IMR-90 (cell line): ENCODE results near the gene FOXP1. TPM values are rescaled to one million over a fixed set of nuclear protein-coding genes. Genes with fewer than 3 reads are reported as not detected.

Experiments used
- ATAC-seq: fragments of 200-7000 bp; cut with Tn5 transposase; 2 replicates; pipeline ENCODE4 v1.9.1; 2020; ENCODE audit warnings: low read depth, mild to moderate bottlenecking, moderate library complexity
- BruUV-seq: library from RNA; stranded (reverse); fragments of 400-500 nt; replicated peaks from 2 replicates; lab custom pipeline; 2021; lab: Mats Ljungman, UMichigan
- CTCF ChIA-PET: fragments of 300-600 bp; formaldehyde crosslinking; extraction: SDS; loops from one replicate; lab custom pipeline; 2021; ENCODE audit warnings: antibody characterized with exemption; lab: Yijun Ruan, JAX
- POLR2A ChIA-PET: fragments of 300-600 bp; sonication (Branson Sonifier 250); formaldehyde crosslinking; loops from one replicate; lab custom pipeline; 2022; ENCODE audit warnings: antibody characterized with exemption; ENCODE audit not compliant: unreplicated experiment; lab: Charles Lee
- DNase-seq: peaks from one replicate; pipeline ENCODE4 v3.0.0; 2013
- H2AFZ ChIP-seq: replicated peaks from 2 replicates; pipeline ENCODE3; 2013; ENCODE audit warnings: low read length, mild to moderate bottlenecking; ENCODE audit not compliant: poor library complexity
- H2AK5ac ChIP-seq: 2 replicates; pipeline ENCODE4 v1.6.1; 2013; ENCODE audit warnings: low read depth, low read length, inconsistent platforms
- H2AK9ac ChIP-seq: replicated peaks from 2 replicates; pipeline ENCODE3; 2013; ENCODE audit warnings: mild to moderate bottlenecking, low read depth, low read length, moderate library complexity; ENCODE audit not compliant: poor library complexity
- H2BK120ac ChIP-seq: 2 replicates; pipeline ENCODE4 v1.6.1; 2013; ENCODE audit warnings: low read depth, low read length, inconsistent platforms
- H2BK15ac ChIP-seq: 3 replicates; pipeline ENCODE4 v1.6.1; 2013; ENCODE audit warnings: low read depth, low read length, inconsistent platforms
- H2BK20ac ChIP-seq: 2 replicates; pipeline ENCODE4 v1.6.1; 2013; ENCODE audit warnings: low read depth, mild to moderate bottlenecking, inconsistent platforms, low read length, moderate library complexity
- H2BK5ac ChIP-seq: 2 replicates; pipeline ENCODE4 v1.6.1; 2013; ENCODE audit warnings: mild to moderate bottlenecking, low read depth, low read length, inconsistent platforms; ENCODE audit not compliant: poor library complexity, severe bottlenecking
- H3K14ac ChIP-seq: replicated peaks from 2 replicates; pipeline ENCODE4 v1.6.1; 2013; ENCODE audit warnings: low read depth, low read length, inconsistent platforms
- H3K18ac ChIP-seq: 2 replicates; pipeline ENCODE4 v1.6.1; 2013; ENCODE audit warnings: low read depth, low read length, control low read depth
- H3K23ac ChIP-seq: 2 replicates; pipeline ENCODE4 v1.6.1; 2013; ENCODE audit warnings: low read depth, low read length, inconsistent platforms
- H3K27ac ChIP-seq: 2 replicates; pipeline ENCODE4 v1.5.1; 2013; ENCODE audit warnings: mild to moderate bottlenecking, control low read depth, low read length; ENCODE audit not compliant: insufficient read depth
- H3K27me3 ChIP-seq: 2 replicates; pipeline ENCODE4 v1.6.1; 2013; ENCODE audit warnings: low read length; ENCODE audit not compliant: control insufficient read depth, insufficient read depth
- H3K36me3 ChIP-seq: 2 replicates; pipeline ENCODE4 v1.6.1; 2013; ENCODE audit warnings: low read length, mixed read lengths; ENCODE audit not compliant: control insufficient read depth, insufficient read depth
- H3K4ac ChIP-seq: 2 replicates; pipeline ENCODE4 v1.6.1; 2013; ENCODE audit warnings: low read depth, low read length, inconsistent platforms
- H3K4me1 ChIP-seq: 2 replicates; pipeline ENCODE4 v1.6.1; 2013; ENCODE audit warnings: low read length, mixed read lengths; ENCODE audit not compliant: control insufficient read depth, insufficient read depth
- H3K4me2 ChIP-seq: 2 replicates; pipeline ENCODE4 v1.6.1; 2013; ENCODE audit warnings: low read depth, mild to moderate bottlenecking, control low read depth, low read length, moderate library complexity
- H3K4me3 ChIP-seq: 2 replicates; pipeline ENCODE4 v1.5.1; 2013; ENCODE audit warnings: low read depth, mild to moderate bottlenecking, control low read depth, low read length, moderate library complexity; ENCODE audit not compliant: insufficient read depth
- H3K56ac ChIP-seq: 2 replicates; pipeline ENCODE4 v1.6.1; 2013; ENCODE audit warnings: low read length, inconsistent platforms; ENCODE audit not compliant: insufficient read depth; ENCODE audit errors: extremely low read depth
- H3K79me1 ChIP-seq, 2 experiments: 2 replicates each; pipeline ENCODE4 v1.6.1; 2013; ENCODE audit warnings: low read length in 2 of 2, inconsistent platforms in 1 of 2, low read depth in 1 of 2
- H3K9ac ChIP-seq: 2 replicates; pipeline ENCODE4 v1.6.1; 2013; ENCODE audit warnings: low read depth, low read length, control low read depth
- H3K9me1 ChIP-seq: 2 replicates; pipeline ENCODE4 v1.6.1; 2013; ENCODE audit warnings: low read length, inconsistent platforms; ENCODE audit not compliant: insufficient read depth
- H3K9me3 ChIP-seq: 2 replicates; pipeline ENCODE4 v1.6.1; 2013; ENCODE audit warnings: low read length; ENCODE audit not compliant: control insufficient read depth, insufficient read depth
- H4K20me1 ChIP-seq: 2 replicates; pipeline ENCODE4 v1.6.1; 2013; ENCODE audit warnings: low read length, inconsistent platforms; ENCODE audit not compliant: insufficient read depth
- H4K5ac ChIP-seq: 2 replicates; pipeline ENCODE4 v1.6.1; 2013; ENCODE audit warnings: mild to moderate bottlenecking, low read depth, low read length, control low read depth
- H4K8ac ChIP-seq, 2 experiments: 2 replicates each; pipeline ENCODE4 v1.6.1; 2013; ENCODE audit warnings: low read depth in 2 of 2, low read length in 2 of 2, control low read depth in 1 of 2, inconsistent platforms in 1 of 2
- H4K91ac ChIP-seq: 2 replicates; pipeline ENCODE4 v1.6.1; 2013; ENCODE audit warnings: low read depth, low read length, inconsistent platforms; ENCODE audit not compliant: insufficient read depth
- BHLHE40 ChIP-seq: fragments of 150-350 bp; IDR thresholded peaks from 2 replicates; pipeline ENCODE4 v1.6.1; 2016; ENCODE audit warnings: mild to moderate bottlenecking, low read depth, low read length
- CEBPB ChIP-seq: IDR thresholded peaks from 2 replicates; pipeline ENCODE4 v1.6.1; 2012; ENCODE audit warnings: low read depth, low read length, improper control_type of control experiment
- FOS ChIP-seq: fragments of 150-350 bp; IDR thresholded peaks from 2 replicates; pipeline ENCODE4 v1.6.1; 2016; ENCODE audit warnings: low read depth, low read length
- NFE2L2 ChIP-seq: fragments of 150-350 bp; IDR thresholded peaks from 2 replicates; pipeline ENCODE4 v1.6.1; 2016; ENCODE audit warnings: low read depth, mild to moderate bottlenecking, low read length
- WGBS, 2 experiments: methylation state at CpG; one replicate each; pipeline versions ENCODE4 v1.1.5 to v1.1.7; 2013; ENCODE audit warnings: missing lambda C conversion rate in 2 of 2; ENCODE audit not compliant: insufficient read length in 1 of 2; ENCODE audit errors: extremely low coverage in 2 of 2; 5-methylcytosine and 5-hydroxymethylcytosine counted together
- dilution Hi-C: fragments of 300-500 bp; cut with HindIII; formaldehyde crosslinking; loops from one replicate; pipeline ENCODE4 v1.14.3; 2018; ENCODE audit warnings: low sequenced_read_pairs; ENCODE audit not compliant: unreplicated experiment
- in situ Hi-C: fragments of 300-500 bp; cut with MboI; formaldehyde crosslinking; loops from 3 replicates; pipeline ENCODE4 v1.14.3; 2019; ENCODE audit warnings: low sequenced_read_pairs, inconsistent platforms, mixed read lengths
- intact Hi-C: fragments of 100-400 bp; cut with micrococcal nuclease; formaldehyde crosslinking; loops from 2 replicates; pipeline ENCODE4 v1.10.0; 2022
- polyA plus RNA-seq, 3 experiments: library from polyadenylated mRNA; depleted of rRNA; stranded (reverse); fragments of >200 nt; gene quantifications; 2 replicates each; pipeline ENCODE4 v1.2.3, GENCODE V29; 2012; ENCODE audit warnings: low replicate concordance in 1 of 3
- total RNA-seq: library from RNA; depleted of rRNA; stranded (reverse); fragments of >200 nt; gene quantifications from 2 replicates; pipeline ENCODE4 v1.2.3, GENCODE V29; 2012

FOXP1 gene
- total and polyA plus RNA-seq, 2 of the 4 experiments (the other 2 are of a cell fraction), result 37.0 to 132 TPM

GRCh38 chr3:71629289-71629688 lies 45.8 kb upstream of the FOXP1 start:
- H3K56ac ChIP-seq, result no peak overlapping the region
- no peak overlapping the region for H3K4me3 ChIP-seq
- H2BK20ac ChIP-seq, result no peak overlapping the region
- no peak overlapping the region for H3K27ac ChIP-seq
- H2BK15ac ChIP-seq, result no peak overlapping the region
- H2AFZ ChIP-seq, result no peak overlapping the region
- H3K27me3 ChIP-seq, result peaks cover 40% of the 10 kb centered on the region
- in situ Hi-C loops (no loop called here), dilution Hi-C loops (no loop called here), intact Hi-C loops (no loop called here)
- H4K91ac ChIP-seq, result no peak overlapping the region
- ChIA-PET CTCF (no interaction called here), POLR2A (no interaction called here)
- no peak overlapping the region for H3K4ac ChIP-seq
- BruUV-seq, result no TSS peak
- no peak overlapping the region for H3K14ac ChIP-seq
- no peaks in the 10 kb centered on the region for H3K9me1 ChIP-seq
- H2AK9ac ChIP-seq, result no peak overlapping the region
- ATAC-seq (peak; percentile 94), DNase-seq (peak; percentile 64)
- no peak overlapping the region for H2AK5ac ChIP-seq
- H3K23ac ChIP-seq, result no peak overlapping the region
- no peak overlapping the region for H3K18ac ChIP-seq
- H3K9ac ChIP-seq, result no peak overlapping the region
- H4K8ac ChIP-seq, result no peak overlapping the region
- no peak overlapping the region for H4K5ac ChIP-seq
- peak overlapping the region; percentile 60 for H3K4me2 ChIP-seq
- H3K79me1 ChIP-seq, result no peaks in the 10 kb centered on the region
- H3K4me1 ChIP-seq, result peaks cover 3% of the 10 kb centered on the region; the same call in 1 of the 2 replicates
- no peaks in the 10 kb centered on the region; the same call in 1 of the 2 replicates for H3K9me3 ChIP-seq
- no peak overlapping the region for H2BK5ac ChIP-seq
- TF ChIP-seq NFE2L2 (no peak), BHLHE40 (peak; percentile 93), CEBPB (peak; percentile 65), FOS (peak; percentile 33; the same call in 1 of the 2 replicates)
- no peak overlapping the region for H2BK120ac ChIP-seq
- H3K36me3 ChIP-seq, result no peaks in the 10 kb centered on the region
- H4K20me1 ChIP-seq, result no peaks in the 10 kb centered on the region
- no CpG with 5 or more reads among the region's 8 CpGs for WGBS, 2 experiments
